Lung (tissue), 12 donors: ENCODE measurements around the gene ZC3H13. TPM values are rescaled to one million over a fixed set of nuclear protein-coding genes. Genes with fewer than 3 reads are reported as not detected.

Source experiments
- ATAC-seq: fragments of 200-7000 bp; cut with Tn5 transposase; one replicate; pipeline ENCODE4 v1.9.1; 2020; ENCODE audit warnings: moderate number of reproducible peaks; ENCODE audit not compliant: insufficient read depth, low FRiP score
- DNase-seq, 3 donors: peaks; one replicate each; pipeline ENCODE4 v3.0.0-alpha.2; 2013 to 2017
- H3K27ac ChIP-seq, 2 donors: one replicate each; pipeline ENCODE4 v1.5.1; 2013; ENCODE audit warnings: mild to moderate bottlenecking in 2 of 2, moderate library complexity in 2 of 2, control low read depth in 1 of 2, inconsistent platforms in 1 of 2, low read depth in 1 of 2, low read length in 1 of 2
- H3K27me3 ChIP-seq, 3 donors: one replicate each; pipeline ENCODE4 v1.5.1; 2013; ENCODE audit warnings: low read length in 2 of 3; ENCODE audit not compliant: control insufficient read depth in 3 of 3, insufficient read depth in 3 of 3
- H3K36me3 ChIP-seq, 4 donors: one replicate each; pipeline ENCODE4 v1.5.1; 2013; ENCODE audit warnings: low read length in 4 of 4, mild to moderate bottlenecking in 1 of 4, moderate library complexity in 1 of 4; ENCODE audit not compliant: control insufficient read depth in 4 of 4, insufficient read depth in 4 of 4
- H3K4me1 ChIP-seq, 5 donors: one replicate each; pipeline ENCODE4 v1.5.1; 2013; ENCODE audit warnings: low read length in 5 of 5, mild to moderate bottlenecking in 2 of 5, moderate library complexity in 1 of 5; ENCODE audit not compliant: control insufficient read depth in 5 of 5, insufficient read depth in 5 of 5
- H3K4me3 ChIP-seq: one replicate; pipeline ENCODE4 v1.5.1; 2013; ENCODE audit warnings: mild to moderate bottlenecking, control low read depth, moderate library complexity
- H3K9ac ChIP-seq, 2 donors: one replicate each; pipeline ENCODE4 v1.5.1; 2013; ENCODE audit warnings: low read length in 2 of 2, control low read depth in 1 of 2; ENCODE audit not compliant: insufficient read depth in 1 of 2
- H3K9me3 ChIP-seq, 4 donors: one replicate each; pipeline ENCODE4 v1.5.1; 2013; ENCODE audit warnings: low read length in 3 of 4, mild to moderate bottlenecking in 1 of 4, moderate library complexity in 1 of 4; ENCODE audit not compliant: control insufficient read depth in 4 of 4, insufficient read depth in 3 of 4
- CTCF ChIP-seq: IDR thresholded peaks from 2 replicates; pipeline ENCODE4 v1.5.1; 2012; ENCODE audit warnings: mild to moderate bottlenecking; ENCODE audit errors: control extremely low read depth, extremely low read depth
- WGBS, 2 donors: extraction: QIAGEN DNeasy Blood & Tissue Kit; methylation state at CpG; one replicate each; pipeline ENCODE4 v1.1.7; 2013; 5-methylcytosine and 5-hydroxymethylcytosine counted together
- polyA plus RNA-seq, 2 donors: library from polyadenylated mRNA; stranded (reverse); fragments of 200-250 nt; gene quantifications; one replicate each; pipeline ENCODE4 v1.2.1, GENCODE V29; 2013
- total RNA-seq, 2 donors: library from RNA; depleted of rRNA in 1 of 2; stranded (reverse); fragments of >200 nt in 1 of 2; gene quantifications; one replicate each; pipeline ENCODE4 v1.2.1, GENCODE V29; 2014 to 2021
- donor health status: control.
- donor health status: control.
- donor health status: Bipolar disorder and iron deficiency.
- donor health status: healthy.
- donor health status: DM: yes; HTN: yes; CAD: no.

Gene ZC3H13
- total and polyA plus RNA-seq, 4 donors: 12.6 to 54.3 (median 27.3) TPM

GRCh38 chr13:45936621-45937020 is 115.9 kb downstream of the ZC3H13 start:
- no peak overlapping the region for H3K4me3 ChIP-seq
- peaks cover 0 to 28% (median 27%) of the 10 kb centered on the region in 3 donors for H3K27me3 ChIP-seq
- no peaks in the 10 kb centered on the region for H3K9me3 ChIP-seq
- no peaks in the 10 kb centered on the region for H3K36me3 ChIP-seq
- ATAC-seq (no peak), DNase-seq (no peak)
- H3K9ac ChIP-seq: no peak overlapping the region
- peaks cover 0 to 7% (median 0%) of the 10 kb centered on the region in 5 donors for H3K4me1 ChIP-seq
- H3K27ac ChIP-seq: no peak overlapping the region
- no peak for TF ChIP-seq CTCF
- WGBS, 2 donors: 50 to 61% methylated on average over 4 of the region's 4 CpGs

GRCh38 chr13:45934283-45934682 is 118.3 kb downstream of the ZC3H13 start:
- no peak for TF ChIP-seq CTCF
- ATAC-seq (no peak), DNase-seq (no peak)
- no peaks in the 10 kb centered on the region for H3K36me3 ChIP-seq
- no peak overlapping the region for H3K9ac ChIP-seq
- no peaks in the 10 kb centered on the region for H3K9me3 ChIP-seq
- H3K27ac ChIP-seq: no peak overlapping the region
- peaks cover 0 to 28% (median 27%) of the 10 kb centered on the region in 3 donors for H3K27me3 ChIP-seq
- no peak overlapping the region for H3K4me3 ChIP-seq
- H3K4me1 ChIP-seq: peaks cover 0 to 12% (median 0%) of the 10 kb centered on the region in 5 donors
- WGBS, 2 donors: 93 to 96% methylated on average over 5 of the region's 5 CpGs

- H3K4me3 ChIP-seq: no peak overlapping the region
- no peak overlapping the region for H3K9ac ChIP-seq
- 62 to 70% methylated on average over 18 of the region's 18 CpGs for WGBS, 2 donors
- no peak for DNase-seq
- peaks cover 0 to 16% (median 0%) of the 10 kb centered on the region in 5 donors for H3K4me1 ChIP-seq
- no peaks in the 10 kb centered on the region for H3K9me3 ChIP-seq
- ATAC-seq: no peak
- H3K36me3 ChIP-seq: no peaks in the 10 kb centered on the region
- TF ChIP-seq CTCF: no peak
- peaks cover 0 to 28% (median 27%) of the 10 kb centered on the region in 3 donors for H3K27me3 ChIP-seq
- H3K27ac ChIP-seq: no peak overlapping the region
Observed at GRCh38 chr13:45933203-45933908, 119.2 kb downstream of the ZC3H13 start.

GRCh38 chr13:45932676-45933075 is 119.9 kb downstream of the ZC3H13 start:
- TF ChIP-seq CTCF: no peak
- Histone ChIP-seq H3K9ac (no peak overlapping the region), H3K27me3 (peaks cover 0 to 28% (median 27%) of the 10 kb centered on the region in 3 donors), H3K4me3 (no peak overlapping the region), H3K27ac (no peak overlapping the region), H3K4me1 (peaks cover 0 to 16% (median 0%) of the 10 kb centered on the region in 5 donors), H3K36me3 (no peaks in the 10 kb centered on the region), H3K9me3 (no peaks in the 10 kb centered on the region)
- ATAC-seq: no peak
- no peak for DNase-seq
- WGBS, 2 donors: 31 to 55% methylated on average over 3 of the region's 3 CpGs
